Measurements from ENCODE around the gene CAMSAP1. TPM values are rescaled to one million over a fixed set of nuclear protein-coding genes. Genes with fewer than 3 reads are reported as not detected.

Gene CAMSAP1
- total RNA-seq, 1 experiment from 2014 or later: 16.7 TPM

GRCh38 chr9:135774239-135774747 lies 133.1 kb downstream of the CAMSAP1 start:
- no peak overlapping the region for H3K4me3 ChIP-seq
- ChIA-PET CTCF (no interaction called here), POLR2A (ENCODE audit: unreplicated experiment) (no interaction called here)
- no peaks in the 10 kb centered on the region for H3K9me3 ChIP-seq (ENCODE audit: insufficient read depth, low read depth)
- no peak for TF ChIP-seq EZH2 (IDR thresholded peaks at IDR 0.05; ENCODE audit: low read depth)
- TF ChIP-seq, protein P1, sequence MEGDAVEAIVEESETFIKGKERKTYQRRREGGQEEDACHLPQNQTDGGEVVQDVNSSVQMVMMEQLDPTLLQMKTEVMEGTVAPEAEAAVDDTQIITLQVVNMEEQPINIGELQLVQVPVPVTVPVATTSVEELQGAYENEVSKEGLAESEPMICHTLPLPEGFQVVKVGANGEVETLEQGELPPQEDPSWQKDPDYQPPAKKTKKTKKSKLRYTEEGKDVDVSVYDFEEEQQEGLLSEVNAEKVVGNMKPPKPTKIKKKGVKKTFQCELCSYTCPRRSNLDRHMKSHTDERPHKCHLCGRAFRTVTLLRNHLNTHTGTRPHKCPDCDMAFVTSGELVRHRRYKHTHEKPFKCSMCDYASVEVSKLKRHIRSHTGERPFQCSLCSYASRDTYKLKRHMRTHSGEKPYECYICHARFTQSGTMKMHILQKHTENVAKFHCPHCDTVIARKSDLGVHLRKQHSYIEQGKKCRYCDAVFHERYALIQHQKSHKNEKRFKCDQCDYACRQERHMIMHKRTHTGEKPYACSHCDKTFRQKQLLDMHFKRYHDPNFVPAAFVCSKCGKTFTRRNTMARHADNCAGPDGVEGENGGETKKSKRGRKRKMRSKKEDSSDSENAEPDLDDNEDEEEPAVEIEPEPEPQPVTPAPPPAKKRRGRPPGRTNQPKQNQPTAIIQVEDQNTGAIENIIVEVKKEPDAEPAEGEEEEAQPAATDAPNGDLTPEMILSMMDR (conservative IDR thresholded peaks at IDR 0.05): no peak
- H3F3A ChIP-seq (ENCODE audit: insufficient read depth, low read depth): no peaks in the 10 kb centered on the region
- H4K20me1 ChIP-seq (ENCODE audit: insufficient read depth): no peaks in the 10 kb centered on the region
- H3K27ac ChIP-seq: no peak overlapping the region
- no peaks in the 10 kb centered on the region for H3K9me2 ChIP-seq (ENCODE audit: insufficient read depth)
- H3K36me3 ChIP-seq (ENCODE audit: low read depth): no peaks in the 10 kb centered on the region
- H3K27me3 ChIP-seq (ENCODE audit: insufficient read depth, low read depth): no peaks in the 10 kb centered on the region
- no peaks in the 10 kb centered on the region for H3K79me2 ChIP-seq (ENCODE audit: low read depth)
- intact Hi-C loops (cut with micrococcal nuclease; ENCODE audit: unreplicated experiment): no loop called here
- H3K4me2 ChIP-seq: no peak overlapping the region
- no peak overlapping the region for H2AFZ ChIP-seq
- DNase-seq: no peak
- H3K4me1 ChIP-seq (replicated peaks; ENCODE audit: insufficient read depth): no peaks in the 10 kb centered on the region
- BruUV-seq (replicated peaks): no TSS peak

DNA sequence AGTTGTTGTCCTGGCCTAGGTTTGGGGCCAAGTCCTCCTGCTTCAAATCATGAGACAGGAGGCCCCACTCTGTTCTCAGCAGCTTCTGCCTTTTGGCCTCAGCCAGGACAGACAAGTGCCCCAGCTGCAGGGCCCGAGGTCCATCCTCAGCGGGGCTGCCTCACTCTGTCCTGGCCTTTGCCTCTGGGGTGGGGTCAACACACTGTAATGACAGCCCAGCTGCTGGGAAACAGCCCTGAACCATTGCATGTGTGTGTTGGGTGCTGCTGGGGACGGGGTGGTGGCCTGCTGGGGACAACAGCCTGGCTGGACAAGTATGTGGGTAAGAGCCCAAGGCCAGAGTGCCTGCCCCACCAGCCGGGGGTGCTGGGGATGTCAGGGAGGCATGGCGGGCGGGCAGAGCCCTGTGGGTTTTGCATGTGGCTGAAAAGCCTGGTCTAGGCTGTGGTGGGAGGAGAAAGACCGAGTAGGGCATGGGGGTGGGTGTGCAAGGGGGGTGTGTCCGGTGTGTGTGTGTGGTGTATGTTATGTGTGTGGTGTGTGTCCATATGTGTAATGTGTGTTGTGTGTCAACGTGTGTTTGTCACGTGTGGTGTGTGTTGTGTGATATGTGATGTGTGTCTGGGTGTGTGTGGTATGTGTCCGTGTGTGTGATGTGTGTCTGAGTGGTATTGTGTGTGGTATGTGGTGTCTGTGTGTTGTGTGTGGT lies 133.7 kb downstream of the CAMSAP1 start:
- H3K9me2 ChIP-seq (ENCODE audit: insufficient read depth): no peaks in the 10 kb centered on the region
- no peaks in the 10 kb centered on the region for H3K4me1 ChIP-seq (replicated peaks; ENCODE audit: insufficient read depth)
- POLR2A ChIA-PET (ENCODE audit: unreplicated experiment): no interaction called here
- no peaks in the 10 kb centered on the region for H3K79me2 ChIP-seq (ENCODE audit: low read depth)
- no peaks in the 10 kb centered on the region for H3F3A ChIP-seq (ENCODE audit: insufficient read depth, low read depth)
- H3K4me2 ChIP-seq: no peak overlapping the region
- DNase-seq: no peak
- no peak overlapping the region for H3K27ac ChIP-seq
- TF ChIP-seq, protein P1 (conservative IDR thresholded peaks at IDR 0.05): no peak
- TF ChIP-seq EZH2 (IDR thresholded peaks at IDR 0.05; ENCODE audit: low read depth): no peak
- CTCF ChIA-PET: no interaction called here
- no peaks in the 10 kb centered on the region for H3K27me3 ChIP-seq (ENCODE audit: insufficient read depth, low read depth)
- H4K20me1 ChIP-seq (ENCODE audit: insufficient read depth): no peaks in the 10 kb centered on the region
- intact Hi-C loops (cut with micrococcal nuclease; ENCODE audit: unreplicated experiment): no loop called here
- no peak overlapping the region for H2AFZ ChIP-seq
- no TSS peak for BruUV-seq (replicated peaks)
- no peaks in the 10 kb centered on the region for H3K9me3 ChIP-seq (ENCODE audit: insufficient read depth, low read depth)
- no peaks in the 10 kb centered on the region for H3K36me3 ChIP-seq (ENCODE audit: low read depth)
- H3K4me3 ChIP-seq: no peak overlapping the region

- DNase-seq: no peak
- Histone ChIP-seq H2AFZ (no peak overlapping the region), H3K4me3 (no peak overlapping the region), H3K36me3 (ENCODE audit: low read depth) (no peaks in the 10 kb centered on the region), H3K79me2 (ENCODE audit: low read depth) (no peaks in the 10 kb centered on the region), H3K4me2 (no peak overlapping the region), H3K27me3 (ENCODE audit: insufficient read depth, low read depth) (no peaks in the 10 kb centered on the region), H3K9me2 (ENCODE audit: insufficient read depth) (no peaks in the 10 kb centered on the region), H3K27ac (no peak overlapping the region), H3K9me3 (ENCODE audit: insufficient read depth, low read depth) (no peaks in the 10 kb centered on the region), H3K4me1 (replicated peaks; ENCODE audit: insufficient read depth) (no peaks in the 10 kb centered on the region), H4K20me1 (ENCODE audit: insufficient read depth) (no peaks in the 10 kb centered on the region), H3F3A (ENCODE audit: insufficient read depth, low read depth) (no peaks in the 10 kb centered on the region)
- no TSS peak for BruUV-seq (replicated peaks)
- intact Hi-C loops (cut with micrococcal nuclease; ENCODE audit: unreplicated experiment): no loop called here
- no peak for TF ChIP-seq EZH2 (IDR thresholded peaks at IDR 0.05; ENCODE audit: low read depth)
- TF ChIP-seq, protein P1 (conservative IDR thresholded peaks at IDR 0.05): no peak
- ChIA-PET CTCF (no interaction called here), POLR2A (ENCODE audit: unreplicated experiment) (no interaction called here)
Observed at GRCh38 chr9:135772702-135773493, 134.4 kb downstream of the CAMSAP1 start.

Measured in PC-9 (cell line).